HG02588 (cell line): ENCODE data around the gene OR8K1.

Experiments used
- ATAC-seq: cut with Tn5 transposase; IDR thresholded peaks from one replicate; pipeline ENCODE4 v1.9.1; 2021; ENCODE audit warnings: mild to moderate bottlenecking, moderate library complexity; ENCODE audit not compliant: unreplicated experiment

The OR8K1 gene

DNA sequence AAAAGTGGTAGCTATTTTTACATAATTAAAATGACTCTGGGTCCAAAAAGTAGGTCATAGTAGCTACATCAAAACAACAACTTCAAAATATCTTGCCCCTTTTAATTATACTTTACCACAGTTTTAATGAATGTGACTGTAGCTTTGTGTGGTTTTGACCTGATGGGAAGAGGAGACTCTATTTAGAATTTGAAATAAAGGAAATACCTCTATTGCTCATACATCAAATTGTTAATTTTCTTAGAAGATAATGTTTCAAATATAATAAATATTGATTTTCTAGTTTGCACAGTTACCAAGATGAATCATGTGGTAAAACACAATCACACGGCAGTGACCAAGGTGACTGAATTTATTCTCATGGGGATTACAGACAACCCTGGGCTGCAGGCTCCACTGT is at the start of gene OR8K1:
TSS of gene OR8K1 (plus strand) at position 301 of the 400 bp plus-strand sequence. CDS start at position 301, 0 bp downstream.
- no peak for ATAC-seq

DNA sequence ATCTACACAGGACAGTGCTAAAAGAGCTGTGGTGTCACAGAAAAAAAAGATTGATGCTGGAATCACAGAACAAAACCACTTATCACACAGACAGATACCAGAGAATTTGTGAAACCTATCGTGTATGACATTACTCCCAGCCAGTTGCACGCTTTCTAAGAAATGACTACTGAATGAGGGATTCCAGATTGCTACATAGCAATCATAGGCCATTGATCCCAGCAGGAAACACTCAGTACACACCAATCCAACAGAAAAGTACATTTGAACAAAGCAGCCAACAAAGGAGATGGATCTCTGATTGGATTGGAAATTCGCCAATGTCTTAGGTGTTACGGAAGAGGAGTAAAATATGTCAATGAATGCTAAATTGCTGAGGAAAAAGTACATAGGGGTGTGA is 48.9 kb upstream of the OR8K1 start:
- ATAC-seq = no peak

DNA sequence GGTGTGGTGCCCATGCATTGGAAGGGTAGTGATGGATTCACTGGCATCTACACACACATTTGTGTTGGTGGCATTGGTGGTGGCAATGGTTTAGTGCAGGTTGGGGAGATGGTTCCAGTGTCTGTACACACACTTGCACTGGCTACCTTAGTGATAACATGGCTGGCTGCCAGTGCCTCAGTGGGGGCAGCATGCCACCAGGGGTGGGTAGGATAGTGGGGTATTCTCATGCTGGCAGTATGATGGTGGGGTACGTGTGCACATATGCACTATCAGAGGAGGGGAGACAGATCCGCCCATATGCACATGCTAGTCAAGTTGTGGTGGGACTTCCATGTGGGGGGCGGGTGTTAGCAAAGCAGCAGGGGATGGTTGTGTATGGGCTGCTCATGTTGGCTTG is 38.0 kb upstream of the OR8K1 start:
- no peak for ATAC-seq

DNA sequence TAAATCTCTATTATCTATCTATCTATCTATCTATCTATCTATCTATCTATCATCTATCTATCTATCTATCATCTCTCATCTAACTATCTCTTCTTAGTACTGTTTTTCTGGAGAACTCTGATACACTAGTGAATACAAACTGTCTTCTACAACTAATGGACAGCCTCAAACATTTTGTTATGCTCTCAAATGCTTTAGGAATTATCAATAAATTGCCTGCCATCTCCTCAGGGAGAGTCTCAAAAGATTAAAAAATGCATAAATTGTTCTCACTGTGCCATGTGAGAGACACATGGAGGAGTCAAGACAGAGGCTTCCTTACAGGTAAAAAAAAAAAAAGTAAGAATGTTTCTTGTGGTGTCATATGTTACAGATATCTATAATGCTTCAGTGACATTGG is 31.0 kb upstream of the OR8K1 start, which contains the start of gene OR8K3:
TSS of gene OR8K3 (plus strand) at position 301 of the 400 bp plus-strand sequence. CDS start 3,163 bp downstream, outside the sequence.
- ATAC-seq = no peak

DNA sequence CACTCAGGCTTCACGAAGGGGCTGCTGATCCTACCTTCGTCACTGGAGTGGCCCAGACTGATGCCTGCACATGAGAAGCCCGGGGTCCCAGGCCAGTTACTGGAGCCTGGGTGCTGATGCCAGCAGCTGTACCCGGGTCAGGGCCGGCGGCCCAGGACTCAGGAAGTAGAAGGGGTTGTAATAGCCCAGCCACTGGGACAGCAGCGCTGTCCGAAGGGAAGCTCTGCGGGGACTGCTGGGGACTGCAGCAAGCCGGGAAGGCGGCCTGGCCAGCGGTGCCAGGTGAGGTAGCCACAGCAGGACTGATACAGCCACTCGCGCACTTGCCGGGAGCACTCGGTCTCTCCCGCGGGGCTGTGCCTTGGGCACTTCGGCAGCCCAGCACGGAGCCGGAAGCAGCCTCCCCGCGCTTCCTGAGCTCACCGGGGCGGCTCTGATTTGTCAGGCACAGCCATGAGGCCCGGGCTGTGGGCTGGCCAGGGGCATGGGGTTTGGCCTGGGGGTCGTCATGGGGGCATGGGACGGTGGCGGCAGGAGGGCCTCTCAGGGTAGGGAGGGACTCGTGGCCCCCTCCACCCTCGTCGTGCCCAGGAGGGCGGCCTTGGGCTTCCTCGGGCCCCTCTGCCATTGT is 13.9 kb upstream of the OR8K1 start:
- no peak for ATAC-seq

DNA sequence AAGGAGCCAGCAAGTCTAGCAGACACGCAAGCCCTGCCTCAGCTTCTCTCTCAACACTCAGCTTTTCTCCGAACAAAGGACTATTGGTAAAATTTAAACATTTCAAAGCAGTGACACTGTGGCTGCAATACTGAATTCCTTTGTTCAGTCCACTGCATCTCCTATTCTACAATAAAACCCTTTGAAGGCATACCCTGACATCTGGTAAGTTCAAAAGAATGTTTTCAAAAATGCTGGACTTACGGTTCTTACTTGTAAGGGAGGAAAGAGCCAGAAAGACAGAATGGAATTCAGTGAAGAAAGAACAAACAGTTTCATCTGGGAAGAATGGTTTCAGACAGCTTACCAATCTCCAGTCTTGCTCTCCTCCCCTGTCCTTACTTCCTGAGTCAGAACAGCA is 12.7 kb upstream of the OR8K1 start:
- no peak for ATAC-seq

DNA sequence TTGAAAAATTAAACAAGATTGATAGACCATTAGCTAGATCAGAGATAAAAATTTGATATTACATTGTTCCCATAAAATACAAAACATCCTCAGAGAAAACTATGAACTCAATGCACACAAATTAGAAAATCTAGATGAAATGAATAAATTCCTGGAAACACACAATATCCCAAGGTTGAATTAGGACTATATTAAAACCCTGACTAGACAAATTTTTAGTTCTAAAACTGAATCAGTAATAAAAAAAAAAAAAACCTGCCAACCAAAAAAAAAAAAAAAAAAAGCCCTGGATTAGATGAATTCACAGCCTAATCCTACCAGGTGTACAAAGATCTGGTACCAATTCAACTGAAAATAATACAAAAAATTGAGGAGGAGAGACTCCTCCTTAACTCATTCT is 5.5 kb upstream of the OR8K1 start:
- ATAC-seq = no peak

DNA sequence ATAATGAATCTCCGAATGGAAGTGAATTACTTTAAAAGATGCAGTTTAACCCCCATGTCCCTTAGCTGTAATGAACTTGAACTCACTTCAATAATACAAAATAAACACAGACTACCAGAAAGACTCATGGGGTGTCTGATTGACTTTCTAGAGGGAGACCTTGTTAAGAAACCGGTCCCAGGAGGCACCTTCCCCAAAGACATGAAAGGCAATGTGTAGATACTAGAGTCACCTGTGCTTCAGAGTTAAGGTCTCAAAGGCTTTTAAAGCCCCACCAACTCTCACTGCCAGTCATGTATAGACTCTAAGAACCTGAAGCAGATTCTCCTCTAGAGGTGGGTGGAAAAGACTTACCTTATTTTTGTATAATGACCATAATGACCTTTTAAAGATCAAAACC is 8.2 kb downstream of the OR8K1 start, which contains the start of gene OR8J1:
TSS of gene OR8J1 (plus strand) at position 301 of the 400 bp plus-strand sequence. CDS start 5,956 bp downstream, outside the sequence.
- ATAC-seq = no peak

DNA sequence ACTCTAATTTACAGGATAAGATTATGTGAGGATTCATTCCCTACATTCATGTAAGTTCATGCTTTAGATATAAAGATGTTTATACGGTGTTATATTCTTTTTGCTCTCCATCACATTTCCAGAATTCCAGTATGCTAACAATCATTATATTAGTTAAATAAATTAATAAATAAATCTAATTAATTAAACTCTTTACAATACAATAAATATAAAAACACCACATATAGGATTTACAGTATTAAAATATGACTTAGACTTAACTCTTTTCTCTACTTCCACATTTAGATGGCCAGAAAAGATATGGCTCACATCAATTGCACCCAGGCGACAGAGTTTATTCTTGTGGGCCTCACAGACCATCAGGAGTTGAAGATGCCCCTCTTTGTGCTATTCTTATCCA is 29.5 kb downstream of the OR8K1 start, which contains the start of gene OR8U1:
TSS of gene OR8U1 (plus strand) at position 301 of the 400 bp plus-strand sequence. CDS start at position 301, 0 bp downstream.
- no peak for ATAC-seq

DNA sequence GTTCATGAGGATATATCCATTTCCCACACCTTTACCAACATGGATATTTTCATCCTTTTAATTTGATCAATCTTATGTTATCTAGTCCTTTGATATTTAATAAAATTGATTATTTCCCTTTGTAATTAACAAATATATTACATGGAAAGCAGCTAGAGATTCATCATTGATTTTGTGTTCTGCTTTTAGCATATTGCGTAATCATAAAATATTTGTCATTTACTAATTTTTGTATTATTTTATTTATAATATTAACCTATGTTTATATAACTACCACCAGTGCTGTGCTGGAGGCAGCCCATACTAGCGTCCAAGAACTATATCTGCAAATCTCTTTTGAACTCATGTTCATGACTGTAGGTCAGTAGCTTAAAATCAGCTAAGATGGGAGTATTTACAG is 34.3 kb downstream of the OR8K1 start:
- ATAC-seq = no peak

GRCh38 chr11:56394381-56394780 is 48.5 kb downstream of the OR8K1 start:
- ATAC-seq = no peak

DNA sequence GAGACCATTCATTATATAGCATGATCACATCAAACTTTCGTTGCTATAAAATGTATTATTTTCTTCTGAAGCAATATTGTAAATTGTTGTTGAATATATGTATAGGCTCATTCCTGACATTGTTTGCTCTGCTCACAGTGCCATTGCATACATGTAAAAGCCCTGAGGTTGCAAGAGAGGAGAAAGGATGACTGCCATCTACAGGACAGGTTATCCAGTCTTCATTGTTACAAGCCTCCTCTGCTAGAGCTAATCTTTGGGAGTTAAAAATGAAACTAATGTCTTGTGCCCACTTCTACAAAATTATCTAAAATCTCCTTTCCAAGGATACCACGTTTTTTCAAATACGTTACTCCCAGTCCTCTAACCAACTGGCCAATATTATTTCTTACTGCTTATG is 50.2 kb downstream of the OR8K1 start:
- no peak for ATAC-seq
